ENCODE results near the gene PGP.

Gene PGP

GRCh38 chr16:2212362-2213324 is 2.0 kb downstream of the PGP start:
- H3K4me3 ChIP-seq (ENCODE audit: low read depth, low read length) = peak overlapping the region; percentile 89
- TF ChIP-seq, protein P1, sequence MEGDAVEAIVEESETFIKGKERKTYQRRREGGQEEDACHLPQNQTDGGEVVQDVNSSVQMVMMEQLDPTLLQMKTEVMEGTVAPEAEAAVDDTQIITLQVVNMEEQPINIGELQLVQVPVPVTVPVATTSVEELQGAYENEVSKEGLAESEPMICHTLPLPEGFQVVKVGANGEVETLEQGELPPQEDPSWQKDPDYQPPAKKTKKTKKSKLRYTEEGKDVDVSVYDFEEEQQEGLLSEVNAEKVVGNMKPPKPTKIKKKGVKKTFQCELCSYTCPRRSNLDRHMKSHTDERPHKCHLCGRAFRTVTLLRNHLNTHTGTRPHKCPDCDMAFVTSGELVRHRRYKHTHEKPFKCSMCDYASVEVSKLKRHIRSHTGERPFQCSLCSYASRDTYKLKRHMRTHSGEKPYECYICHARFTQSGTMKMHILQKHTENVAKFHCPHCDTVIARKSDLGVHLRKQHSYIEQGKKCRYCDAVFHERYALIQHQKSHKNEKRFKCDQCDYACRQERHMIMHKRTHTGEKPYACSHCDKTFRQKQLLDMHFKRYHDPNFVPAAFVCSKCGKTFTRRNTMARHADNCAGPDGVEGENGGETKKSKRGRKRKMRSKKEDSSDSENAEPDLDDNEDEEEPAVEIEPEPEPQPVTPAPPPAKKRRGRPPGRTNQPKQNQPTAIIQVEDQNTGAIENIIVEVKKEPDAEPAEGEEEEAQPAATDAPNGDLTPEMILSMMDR (IDR thresholded peaks at IDR 0.05; ENCODE audit: borderline replicate concordance, insufficient read depth, low read depth, low read length) = no peak

- TF ChIP-seq, protein P1 (IDR thresholded peaks at IDR 0.05; ENCODE audit: borderline replicate concordance, insufficient read depth, low read depth, low read length) = no peak
- H3K4me3 ChIP-seq (ENCODE audit: low read depth, low read length) = no peak overlapping the region
Observed at GRCh38 chr16:2211923-2212347, 2.7 kb downstream of the PGP start.

- H3K4me3 ChIP-seq (ENCODE audit: low read depth, low read length) = no peak within 1 kb of the TSS
- TF ChIP-seq, protein P1 (IDR thresholded peaks at IDR 0.05; ENCODE audit: borderline replicate concordance, insufficient read depth, low read depth, low read length) = no peak
Observed at GRCh38 chr16:2210386-2211365, 4.0 kb downstream of the PGP start, which contains the start of gene BRICD5. BRICD5 (minus strand) TSS chr16:2210863; CDS start chr16:2210833, 30 bp downstream.

DNA sequence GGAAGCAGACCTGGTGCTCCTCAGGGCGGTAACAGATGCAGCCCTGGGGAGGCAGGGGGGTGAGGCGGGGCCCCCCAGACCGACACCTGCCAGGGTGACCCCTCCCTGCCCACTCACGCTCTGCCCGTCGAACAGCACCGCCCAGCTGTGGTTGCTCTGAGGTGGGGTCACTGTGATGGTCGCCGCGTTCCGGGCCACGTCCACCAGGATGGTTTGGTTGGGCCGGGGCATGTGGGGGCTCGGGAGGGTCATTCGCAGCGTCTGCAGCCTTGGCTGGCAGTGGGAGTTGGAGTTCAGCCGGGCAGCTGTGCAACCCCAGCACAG is 4.7 kb downstream of the PGP start:
- TF ChIP-seq, protein P1 (IDR thresholded peaks at IDR 0.05; ENCODE audit: borderline replicate concordance, insufficient read depth, low read depth, low read length) = no peak
- no peak overlapping the region for H3K4me3 ChIP-seq (ENCODE audit: low read depth, low read length)

DNA sequence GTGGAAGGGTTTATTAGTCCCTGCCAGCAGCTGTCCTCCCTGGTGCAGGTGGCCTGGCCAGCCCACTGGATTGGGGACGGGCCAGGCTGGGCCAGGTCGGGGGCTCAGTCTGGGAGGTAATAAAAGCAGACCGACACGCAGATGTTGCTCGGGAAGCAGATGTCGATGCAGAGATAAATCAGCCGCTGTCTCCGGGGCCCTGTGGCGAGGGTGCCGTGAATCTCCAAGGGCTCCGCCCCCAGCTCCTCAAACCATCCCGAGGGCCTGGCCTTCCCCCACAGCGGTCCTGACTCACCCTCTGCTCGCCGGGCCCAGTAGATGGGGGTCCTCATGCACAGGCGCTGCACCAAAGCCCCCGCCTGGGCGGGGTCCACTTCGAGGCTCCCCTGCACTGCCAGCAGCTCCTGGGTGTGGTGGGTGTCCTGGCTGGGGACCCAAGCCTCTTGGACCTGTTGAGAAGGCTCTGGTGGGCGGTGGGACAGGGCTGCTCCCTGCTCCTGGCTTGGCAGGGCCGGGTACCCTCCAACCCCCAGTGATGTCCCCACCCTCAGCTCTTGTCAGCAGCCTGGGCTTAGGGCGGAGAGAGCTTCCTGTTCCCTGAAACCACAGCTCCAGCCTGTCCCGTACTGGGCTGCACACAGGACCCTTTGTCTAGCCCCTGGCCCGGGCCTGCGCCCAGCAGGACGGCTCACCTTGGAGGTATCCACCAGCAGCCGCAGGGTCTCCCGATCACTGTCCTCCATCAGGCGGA is 5.2 kb downstream of the PGP start:
- TF ChIP-seq, protein P1 (IDR thresholded peaks at IDR 0.05; ENCODE audit: borderline replicate concordance, insufficient read depth, low read depth, low read length) = no peak
- H3K4me3 ChIP-seq (ENCODE audit: low read depth, low read length) = no peak overlapping the region

DNA sequence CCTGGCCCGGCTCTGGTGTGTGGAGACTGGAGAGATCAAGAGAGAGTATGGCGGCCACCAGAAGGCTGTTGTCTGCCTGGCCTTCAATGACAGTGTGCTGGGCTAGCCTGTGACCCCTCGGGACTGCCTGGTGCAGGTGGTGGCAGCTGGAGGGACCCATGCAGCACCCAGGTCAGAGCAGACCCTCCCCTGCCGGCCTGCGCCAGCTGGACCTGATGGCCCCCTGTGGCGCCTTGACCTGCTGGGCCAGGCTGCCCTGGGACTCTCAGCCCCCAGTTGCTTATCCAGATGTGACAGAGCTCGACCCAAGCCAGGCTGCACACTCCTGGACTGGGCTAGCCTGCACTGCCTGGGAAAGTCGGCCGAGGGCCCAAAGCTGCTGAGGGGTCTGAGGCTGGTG is 5.9 kb downstream of the PGP start:
- TF ChIP-seq, protein P1 (IDR thresholded peaks at IDR 0.05; ENCODE audit: borderline replicate concordance, insufficient read depth, low read depth, low read length) = no peak
- no peak overlapping the region for H3K4me3 ChIP-seq (ENCODE audit: low read depth, low read length)

Measured in GM12875 (cell line).